ENCODE results near the gene KCTD2.
A peak's percentile ranks its signal among the peaks of the same experiment; 100 is the strongest.
"Not testable (repeated sequence)": the region's sequence is repeated elsewhere in the genome, so short reads cannot be mapped to it uniquely, and the experiment has no call there.

Gene KCTD2

DNA sequence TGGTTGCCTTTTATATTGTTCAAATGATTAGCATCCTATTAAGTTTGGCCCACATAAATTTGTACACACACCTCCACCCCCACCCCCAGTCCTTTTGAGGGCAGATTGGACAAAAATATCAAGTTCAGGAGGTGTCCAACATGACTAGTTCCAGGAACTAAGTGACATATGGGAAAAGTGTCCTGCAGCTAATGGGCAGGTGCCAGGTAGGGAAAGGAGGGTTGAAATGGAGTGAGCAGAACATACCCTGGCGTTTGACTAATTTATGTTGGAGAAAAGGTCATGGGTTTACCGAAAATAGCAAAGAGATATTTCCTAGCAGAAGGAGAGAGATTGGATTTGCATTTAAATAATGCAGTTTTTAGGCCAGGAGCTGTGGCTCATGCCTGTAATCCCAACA, 4.9 kb downstream of the KCTD2 start:
- no peak for DNase-seq

DNA sequence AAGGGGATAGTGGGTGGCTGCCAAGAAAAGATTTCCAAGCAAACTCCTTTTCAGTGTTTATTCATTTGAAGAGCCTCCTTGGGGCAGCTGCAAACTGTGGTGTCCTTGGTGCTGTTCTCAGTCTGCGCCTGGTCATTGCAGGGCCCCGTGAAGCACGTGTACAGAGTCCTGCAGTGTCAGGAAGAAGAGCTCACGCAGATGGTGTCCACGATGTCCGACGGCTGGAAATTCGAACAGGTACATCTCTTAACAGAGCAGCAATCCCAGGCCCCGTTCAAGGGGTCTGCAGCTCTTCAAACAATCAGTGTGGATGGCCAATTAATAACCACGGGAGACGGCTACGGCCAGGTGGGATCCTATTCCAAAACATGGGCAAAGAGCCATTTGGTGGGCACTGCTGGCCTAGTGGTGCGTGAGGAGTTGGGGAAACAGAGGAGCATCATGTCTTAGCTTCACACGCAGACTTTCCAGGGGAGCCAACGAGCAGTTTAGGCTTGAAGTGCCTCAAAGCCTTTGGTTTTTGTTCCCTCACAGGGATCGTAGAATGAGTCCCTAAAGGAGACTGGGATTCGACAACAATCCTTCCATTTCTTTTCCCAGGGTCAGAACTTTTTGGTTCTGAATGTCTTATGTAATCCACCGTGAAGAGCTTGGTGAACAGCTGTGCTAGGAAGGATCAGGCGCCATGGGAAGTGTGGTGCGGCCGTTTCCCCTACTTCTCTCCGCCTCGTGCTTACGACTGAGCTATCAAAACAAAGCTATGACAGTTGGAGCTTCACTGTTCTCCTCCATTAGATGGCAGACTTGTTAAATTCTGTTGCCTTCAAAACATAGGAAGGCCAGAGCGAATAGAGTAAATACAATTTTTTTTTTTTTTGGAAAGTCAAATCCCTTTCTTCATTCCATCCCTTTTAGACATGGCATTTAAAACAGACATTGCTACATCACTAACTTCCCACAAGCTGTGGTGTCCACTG, 12.6 kb downstream of the KCTD2 start:
- DNase-seq: peak; percentile 75

DNA sequence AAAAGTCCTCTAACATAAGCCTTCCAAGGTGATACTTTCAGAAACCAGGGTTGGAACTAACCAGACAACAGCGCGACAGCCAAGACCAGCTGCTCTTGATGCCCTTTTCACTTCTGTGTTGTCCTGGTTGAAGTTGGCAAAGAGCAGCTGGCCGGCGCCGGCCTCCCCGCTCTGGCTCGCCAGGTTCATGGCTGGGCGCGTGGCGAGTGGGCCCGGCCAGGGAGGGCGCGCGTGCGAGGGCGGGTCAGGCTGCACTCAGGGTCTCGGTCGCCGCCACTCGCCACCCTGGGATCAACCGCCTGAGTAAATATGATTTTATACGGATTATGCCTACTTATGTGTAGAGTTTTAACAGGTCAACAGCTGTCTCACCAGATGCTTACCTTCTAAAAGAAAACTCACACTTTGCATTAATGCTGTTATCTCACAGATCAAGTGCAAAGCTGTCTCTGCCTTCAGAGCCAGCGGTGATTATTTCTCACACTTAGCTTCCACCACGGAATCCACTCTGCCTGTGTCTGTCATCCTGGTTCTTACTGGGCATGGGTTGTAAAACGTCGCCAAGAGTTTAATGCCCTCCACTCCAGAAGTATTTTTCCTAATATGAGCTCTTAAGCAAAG, 13.5 kb downstream of the KCTD2 start:
- no peak for DNase-seq

DNA sequence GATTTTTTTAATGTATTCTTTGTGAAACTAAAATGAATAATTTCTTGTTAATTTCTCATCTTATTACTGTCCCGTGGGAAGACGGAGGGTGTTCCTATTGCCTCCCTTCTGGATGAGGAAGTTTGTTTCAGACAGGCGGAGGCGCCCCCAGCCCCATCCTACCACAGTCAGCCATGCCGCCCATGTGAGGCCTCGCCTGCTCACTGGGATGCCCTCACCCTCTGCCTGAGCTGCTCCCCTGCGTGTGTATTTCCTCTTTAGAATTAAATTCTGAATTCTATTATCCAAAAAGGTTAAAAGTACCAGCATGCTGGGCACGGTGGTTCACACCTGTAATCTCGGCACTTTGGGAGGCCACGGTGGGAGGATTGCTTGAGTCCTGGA, 14.0 kb downstream of the KCTD2 start:
- no peak for DNase-seq

DNA sequence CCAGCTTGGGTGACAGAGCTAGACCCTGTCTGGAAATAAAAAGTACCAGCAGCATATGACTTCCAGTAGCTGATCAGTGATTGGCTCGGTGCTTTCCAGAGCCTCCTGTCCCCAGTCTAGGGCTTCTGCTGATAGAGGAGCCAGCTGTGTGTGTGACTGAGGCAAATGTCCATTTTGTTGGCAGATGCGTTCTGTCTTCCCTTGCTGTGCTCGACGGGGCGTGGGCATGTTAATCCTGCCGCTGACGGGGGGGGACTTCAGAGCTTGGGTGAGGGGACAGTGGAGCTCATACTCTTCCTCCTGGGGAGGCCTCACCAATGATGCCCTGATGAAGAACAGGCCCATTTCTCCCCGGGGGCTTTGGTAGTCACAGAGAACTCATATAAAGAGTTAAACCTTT, 14.6 kb downstream of the KCTD2 start:
- no peak for DNase-seq

DNA sequence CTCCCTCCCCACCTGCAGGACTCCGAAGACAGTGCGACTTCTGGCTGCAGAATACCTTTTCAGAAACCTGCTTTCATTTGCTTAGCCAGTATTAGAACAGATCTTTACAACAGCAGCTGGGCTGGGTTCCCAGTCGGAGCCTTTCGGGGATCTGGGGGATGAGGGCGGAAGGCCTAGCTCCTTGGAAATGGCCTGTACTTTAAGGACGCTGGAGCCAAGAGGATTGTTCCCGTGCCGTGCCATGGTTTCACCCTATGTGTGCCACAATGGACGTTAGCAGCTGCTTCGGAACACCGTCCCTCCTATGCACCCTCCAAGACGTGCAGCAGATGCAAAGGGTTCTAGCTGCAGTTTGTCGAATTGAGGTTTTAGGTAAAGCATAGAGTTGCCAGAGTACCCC, 16.2 kb downstream of the KCTD2 start:
- DNase-seq: no peak

DNA sequence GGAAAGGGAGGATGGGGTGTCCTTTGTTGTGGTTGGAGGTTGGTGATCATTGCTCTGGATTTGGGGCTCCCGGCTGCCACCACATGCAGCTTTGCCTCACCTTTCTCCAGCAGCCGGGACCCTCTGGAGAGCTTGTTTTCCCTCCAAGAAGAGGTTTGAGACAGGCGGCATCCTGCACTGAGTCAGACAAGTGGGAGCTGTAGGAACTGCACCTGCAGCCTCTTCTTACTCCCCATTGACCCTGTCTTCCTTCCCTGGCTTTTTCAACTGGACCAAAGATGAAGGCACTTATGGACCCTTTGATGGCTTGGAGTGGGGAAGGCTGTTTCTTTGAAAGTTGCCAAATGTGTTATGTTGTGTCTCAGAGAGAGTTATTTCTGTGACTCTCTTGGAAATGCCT, 16.6 kb downstream of the KCTD2 start:
- DNase-seq: no peak

DNA sequence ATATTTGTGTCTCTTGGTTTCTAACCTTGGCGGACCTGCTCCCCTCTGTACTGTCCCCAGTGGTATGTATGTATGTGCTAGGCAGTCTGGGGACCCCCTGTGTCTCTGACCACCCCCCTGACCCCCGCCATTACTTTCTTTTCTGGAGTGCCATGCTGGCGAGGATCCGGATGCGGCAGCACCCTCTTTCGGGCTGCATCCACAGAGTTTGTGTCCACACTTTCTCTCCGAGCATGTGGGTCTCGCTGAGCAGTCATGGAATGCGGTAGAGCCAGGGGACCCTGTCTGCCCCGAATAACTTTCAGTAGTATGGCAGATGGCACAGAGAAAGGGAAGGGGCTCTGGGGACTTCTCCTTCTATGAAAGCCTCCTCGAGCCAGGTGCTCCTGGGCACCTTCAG, 17.0 kb downstream of the KCTD2 start:
- DNase-seq: no peak

DNA sequence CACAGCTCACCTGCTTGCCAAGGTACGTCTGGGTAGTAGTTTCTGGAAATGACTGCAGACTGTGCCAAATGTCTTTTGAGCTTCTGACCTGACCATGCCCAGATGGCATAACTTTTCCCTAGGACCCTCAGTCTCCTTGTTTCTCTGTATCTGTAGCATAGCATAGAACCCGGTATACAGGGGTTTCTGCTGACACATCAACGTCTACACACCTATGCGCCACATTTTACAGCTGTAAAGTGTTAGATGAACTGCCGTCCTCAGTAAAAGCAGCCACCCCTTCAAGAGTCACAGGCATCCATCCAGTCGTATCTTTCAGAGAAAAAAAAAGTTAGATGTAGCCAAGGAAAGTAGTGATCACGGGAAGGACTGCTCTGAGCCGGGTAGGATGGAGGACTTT, 17.4 kb downstream of the KCTD2 start:
- no peak for DNase-seq

DNA sequence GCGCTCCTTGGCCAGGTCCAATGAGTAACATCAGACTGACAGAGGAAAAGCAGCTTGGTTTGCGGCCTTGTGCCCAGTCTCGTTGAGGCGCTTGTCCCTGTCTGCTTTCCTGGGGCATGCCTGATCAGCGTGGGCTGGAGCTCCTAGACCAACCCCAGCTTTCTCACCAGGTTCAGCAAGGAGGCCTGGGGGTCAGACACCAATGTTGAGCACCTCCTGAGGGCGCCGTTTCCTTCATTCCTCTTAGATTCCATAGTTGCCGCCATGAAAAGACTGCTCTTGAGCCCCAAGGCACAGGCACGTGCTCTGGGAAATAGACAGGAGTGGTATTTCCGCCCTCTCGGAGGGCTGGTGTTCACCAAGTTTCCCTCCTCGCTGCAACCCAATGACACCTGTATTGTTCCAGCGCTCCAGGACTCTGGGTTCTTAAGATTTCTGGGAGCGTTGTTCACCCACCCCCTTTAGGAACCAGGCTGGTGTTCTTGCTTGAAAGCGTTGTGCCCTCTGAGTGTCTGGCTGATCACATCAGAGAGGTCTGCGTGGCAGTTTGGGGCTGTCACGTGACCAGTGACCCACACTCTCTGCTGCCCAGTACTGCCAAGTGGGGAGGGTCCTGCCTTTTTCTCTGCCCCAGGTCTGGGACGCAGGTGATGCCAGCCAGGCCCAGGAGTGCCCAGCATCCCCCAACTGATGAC, 18.0 kb downstream of the KCTD2 start:
- no peak for DNase-seq

DNA sequence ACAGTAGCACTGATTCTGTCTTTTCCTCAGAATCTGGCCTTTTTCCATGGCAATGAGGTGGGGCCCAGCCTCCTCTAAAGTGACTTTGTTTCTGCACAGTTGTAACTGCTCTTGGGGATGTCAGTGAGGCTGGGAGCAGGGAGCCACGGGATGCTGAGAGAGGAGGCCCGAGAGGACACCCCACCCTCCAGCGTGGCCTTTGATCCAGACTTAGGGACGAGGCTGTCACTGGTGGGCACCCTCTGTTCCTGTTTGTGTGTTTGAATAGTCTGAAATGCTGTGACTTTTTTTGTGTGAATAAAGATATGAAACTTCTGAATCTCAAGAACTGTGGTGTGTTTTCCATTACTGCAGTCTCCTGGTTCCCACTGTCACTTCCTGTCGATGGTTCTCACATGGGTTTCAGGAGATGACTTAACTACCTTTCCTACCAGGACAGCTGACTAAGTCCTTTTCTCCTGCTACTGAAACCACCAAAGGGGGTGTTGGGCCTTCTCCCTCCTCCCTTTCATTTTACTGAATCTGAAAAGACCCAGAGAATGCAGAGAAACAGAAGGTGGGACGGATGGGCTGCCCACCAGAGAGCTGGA, 18.6 kb downstream of the KCTD2 start:
- no peak for DNase-seq

DNA sequence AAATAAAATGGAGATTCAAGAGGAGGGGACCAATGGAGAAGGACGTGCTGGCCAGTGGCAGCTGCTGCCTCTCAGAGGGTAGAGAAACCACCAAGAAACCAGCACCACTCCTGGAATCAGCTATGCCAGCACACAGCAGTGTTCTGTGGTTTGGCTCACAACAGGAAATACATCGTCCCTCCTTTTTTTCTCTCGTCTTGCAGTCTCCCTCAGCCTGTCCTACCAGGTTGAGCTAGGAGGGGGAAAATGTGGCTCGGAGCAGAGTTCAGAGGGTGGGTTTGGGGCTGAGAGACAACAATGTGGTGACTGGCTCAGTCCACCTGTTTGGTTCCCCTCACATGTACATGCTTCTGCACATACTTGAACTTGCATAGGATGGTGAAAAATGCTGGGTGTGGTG, 20.8 kb downstream of the KCTD2 start:
- peak; percentile 78 for DNase-seq

DNA sequence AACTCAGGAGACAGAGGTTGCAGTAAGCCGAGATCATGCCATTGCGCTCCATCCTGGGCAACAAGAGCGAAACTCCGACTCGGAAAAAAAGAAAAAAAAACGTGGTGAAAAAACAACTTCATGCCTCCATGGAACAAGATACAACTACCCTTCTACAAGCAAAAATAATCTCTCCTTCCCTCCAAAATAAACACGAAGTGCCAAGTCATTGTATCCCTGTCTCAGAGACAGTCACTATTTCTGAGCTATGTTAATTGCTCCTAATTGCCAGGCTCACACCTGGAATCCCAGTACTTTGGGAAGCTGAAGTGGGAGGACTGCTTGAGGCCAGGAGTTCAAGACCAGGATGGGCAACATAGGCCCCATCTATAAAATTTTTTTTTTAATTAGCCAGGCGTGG, 21.7 kb downstream of the KCTD2 start:
- no peak for DNase-seq

DNA sequence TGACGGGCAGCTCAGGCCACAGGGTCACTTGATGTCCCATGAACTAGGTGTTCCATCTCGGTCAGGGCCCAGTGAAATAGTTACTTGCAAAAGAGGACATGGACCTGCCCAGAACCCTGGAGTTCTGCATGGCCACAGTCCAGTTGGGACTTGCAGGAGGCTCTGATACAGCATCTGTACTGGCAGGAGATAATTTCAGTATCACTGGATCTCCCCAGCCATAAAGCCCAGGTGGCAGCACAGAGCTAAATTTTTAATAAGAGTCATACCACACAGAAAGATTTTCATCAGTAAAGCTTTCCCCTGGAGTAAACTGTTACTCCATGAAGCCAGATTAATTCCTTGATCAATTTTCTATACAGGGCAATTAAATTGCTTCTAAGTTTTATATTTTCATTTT, 22.8 kb downstream of the KCTD2 start:
- DNase-seq: peak; percentile 47

DNA sequence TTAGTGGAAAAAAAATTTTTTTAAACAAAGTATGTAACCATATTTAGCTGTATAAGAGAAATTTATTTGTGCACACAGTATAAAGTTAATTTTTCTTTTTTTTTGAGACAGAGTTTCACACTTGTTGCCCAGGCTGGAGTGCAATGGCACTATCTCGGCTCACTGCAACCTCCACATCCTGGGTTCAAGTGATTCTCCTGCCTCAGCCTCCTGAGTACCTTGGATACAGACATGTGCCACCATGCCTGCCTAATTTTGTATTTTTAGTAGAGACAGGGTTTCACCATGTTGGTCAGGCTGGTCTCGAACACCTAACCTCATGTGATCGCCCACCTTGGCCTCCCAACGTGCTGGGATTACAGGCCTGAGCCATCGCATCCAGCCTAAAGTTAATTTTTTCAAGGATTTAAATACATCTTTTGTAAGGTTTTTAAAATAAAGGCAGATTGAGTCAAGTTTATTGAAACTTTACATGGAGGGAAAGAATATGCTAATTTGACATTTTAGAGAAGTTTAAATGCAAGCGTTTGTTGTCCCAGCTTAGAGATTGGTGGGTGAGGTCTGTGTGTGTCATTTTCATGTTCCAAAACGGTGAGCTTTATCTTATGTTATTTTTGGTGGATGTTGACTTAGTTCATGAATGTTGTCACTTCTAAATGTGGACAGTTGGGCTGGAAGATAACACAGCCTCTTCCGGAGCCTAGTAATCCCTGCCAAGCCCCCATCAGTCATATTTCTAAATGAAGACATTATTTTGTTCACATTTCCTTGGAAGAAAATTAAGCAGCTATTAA, 24.6 kb downstream of the KCTD2 start:
- DNase-seq: peak; percentile 54

DNA sequence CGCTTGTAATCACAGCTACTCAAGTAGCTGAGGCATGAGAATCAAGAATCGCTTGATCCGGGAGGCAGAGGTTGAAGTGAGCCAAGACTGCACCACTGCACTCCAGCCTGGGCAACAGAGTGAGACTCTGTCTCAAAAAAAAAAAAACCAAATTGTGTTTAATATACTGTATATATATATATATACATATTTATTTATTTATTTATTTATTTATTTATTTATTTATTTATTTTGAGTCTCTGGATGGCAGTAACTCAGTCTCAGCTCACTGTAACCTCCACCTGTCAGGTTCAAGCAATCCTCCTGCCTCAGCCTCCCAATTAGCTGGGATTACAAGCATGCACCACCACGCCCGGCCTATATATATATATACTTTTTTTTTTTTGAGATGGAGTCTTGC, 25.9 kb downstream of the KCTD2 start:
- DNase-seq: not testable (repeated sequence)

DNA sequence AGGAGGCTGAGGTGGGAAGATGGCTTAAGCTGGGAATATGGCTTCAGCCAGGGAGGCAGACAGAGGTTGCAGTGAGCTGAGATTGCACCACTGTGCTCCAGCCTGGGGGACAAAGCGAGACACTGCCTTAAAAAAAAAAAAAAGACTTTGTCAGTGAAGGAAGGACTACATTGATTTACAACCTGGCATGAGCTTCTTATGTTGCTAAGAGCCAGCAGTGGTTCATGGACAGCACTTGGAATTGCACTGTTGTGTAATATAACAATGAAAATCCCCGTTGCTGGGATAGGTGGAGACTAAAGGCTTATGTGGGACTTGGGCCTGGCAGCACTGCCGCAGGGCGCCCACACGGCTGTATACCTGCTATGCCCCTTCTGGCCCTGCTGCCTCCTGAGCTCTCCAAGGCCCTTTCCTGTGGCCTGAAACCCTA, 26.6 kb downstream of the KCTD2 start:
- no peak for DNase-seq

DNA sequence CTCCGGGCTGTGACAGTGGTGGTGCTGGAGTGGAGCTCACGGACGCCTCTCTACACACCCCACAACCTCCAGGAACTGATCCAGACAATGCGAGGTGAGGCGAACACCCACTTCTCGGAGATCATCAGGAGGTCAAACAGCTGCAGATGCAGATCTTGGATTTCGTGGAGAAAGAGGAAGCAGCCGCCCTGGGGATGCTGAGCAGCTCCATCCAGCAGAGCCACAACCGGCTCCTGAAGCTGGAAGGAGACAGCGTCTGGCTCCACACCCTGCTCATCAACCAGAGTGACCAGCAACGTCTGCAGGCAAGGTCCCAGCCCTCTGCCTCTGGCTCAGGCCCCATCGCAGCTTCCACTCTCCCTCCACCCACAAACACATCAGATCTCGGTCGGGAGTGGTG, 27.5 kb downstream of the KCTD2 start:
- DNase-seq: no peak

DNA sequence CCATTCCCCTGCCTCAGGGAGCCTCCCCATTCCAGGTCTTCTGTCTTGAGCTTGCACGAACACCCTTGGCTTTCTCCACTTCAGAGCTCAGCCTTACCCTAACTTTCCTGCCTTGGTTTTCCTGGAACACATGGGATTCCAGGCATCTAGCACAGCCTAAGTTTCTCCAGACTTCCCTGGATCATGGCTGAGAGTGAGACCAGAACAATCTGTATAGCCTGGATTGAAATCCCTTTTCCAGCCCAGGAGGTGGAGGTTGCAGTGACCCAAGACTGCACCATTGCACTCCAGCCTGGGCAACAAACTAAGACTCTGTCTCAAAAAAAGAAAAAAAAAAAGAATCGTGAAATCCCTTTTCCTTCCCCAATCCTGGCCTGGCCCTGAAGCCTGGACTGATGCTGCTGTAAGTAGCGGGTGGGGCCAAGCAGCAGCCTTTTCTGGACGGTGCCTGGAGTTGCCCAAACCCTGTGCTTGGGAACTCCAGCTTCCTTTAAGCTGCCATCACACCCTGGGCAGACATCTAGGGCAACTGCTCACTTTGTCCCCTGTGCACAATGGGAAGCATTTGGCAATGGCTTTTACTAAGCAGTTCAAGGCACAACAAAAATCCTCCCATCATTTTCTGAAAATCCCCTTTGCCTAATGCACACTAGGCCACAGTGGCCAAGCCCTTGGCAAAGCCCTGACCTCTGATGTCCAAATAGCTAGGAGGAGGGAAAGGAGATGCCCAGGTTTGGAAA, 28.7 kb downstream of the KCTD2 start:
- no peak for DNase-seq

DNA sequence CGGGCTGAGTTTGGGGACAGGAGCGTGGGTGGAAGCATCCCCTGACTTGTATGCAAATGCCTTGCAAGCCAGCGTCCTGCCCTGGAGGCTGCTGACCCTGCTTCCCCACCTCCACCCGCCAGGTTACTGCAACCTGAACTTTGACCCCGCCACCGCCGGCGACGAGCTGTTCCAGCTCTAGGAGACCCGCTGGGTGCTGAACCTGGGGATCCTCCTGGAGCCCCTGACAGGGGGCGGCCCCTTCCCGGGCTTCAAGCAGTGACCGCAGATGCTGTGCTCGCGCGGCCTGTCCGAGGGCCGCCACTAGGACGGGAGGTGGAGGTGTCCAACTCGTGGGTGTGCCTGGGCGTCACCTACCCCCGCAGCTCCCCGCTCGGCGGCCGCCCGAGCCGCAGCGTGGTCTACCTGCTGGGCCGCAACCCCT, 30.1 kb downstream of the KCTD2 start:
- DNase-seq: no peak

DNA sequence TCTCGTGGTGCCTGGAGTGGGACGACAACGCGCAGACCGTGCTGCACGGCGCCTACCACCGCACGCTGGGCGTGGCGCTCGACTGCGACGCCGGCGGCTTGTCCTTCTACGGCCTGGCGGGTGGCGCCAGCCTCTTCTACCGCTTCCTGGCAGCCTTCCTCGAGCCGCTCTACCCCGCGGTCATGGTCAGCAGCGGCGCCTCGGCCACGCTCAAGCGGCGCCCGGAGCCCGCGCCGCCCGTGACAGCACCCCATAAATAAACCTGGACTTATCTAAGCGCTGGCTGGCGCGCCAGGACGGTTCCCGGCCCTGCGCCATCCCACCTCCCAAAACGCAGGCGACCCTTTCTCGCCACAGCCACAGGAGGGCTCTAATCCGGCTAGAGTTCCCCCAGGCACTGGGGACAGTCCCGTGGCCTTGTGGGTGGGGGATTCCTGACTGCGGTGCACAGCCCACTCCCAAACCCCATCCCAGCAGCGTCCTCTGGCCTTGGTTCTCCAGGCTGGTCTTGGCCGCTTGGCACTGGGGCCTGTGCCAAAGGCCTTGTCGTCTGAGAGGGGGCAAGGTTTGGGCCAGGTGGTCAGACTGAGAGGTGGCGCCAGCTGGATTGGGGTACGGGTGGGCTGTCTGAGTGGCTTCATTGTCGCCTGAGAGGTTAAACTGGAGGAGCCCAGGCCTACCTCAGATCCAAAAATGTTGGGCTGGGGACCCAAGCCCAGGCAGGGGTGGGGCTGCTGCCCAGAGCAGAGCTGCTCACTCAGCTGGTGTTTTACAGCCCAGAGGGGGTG, 30.7 kb downstream of the KCTD2 start:
- DNase-seq: peak; percentile 82

Measured in hematopoietic multipotent progenitor cell treated with erythropoietin and hydrocortisone succinate and interleukin-3 and kit ligand, for 6 days (in vitro differentiated cells).